DND-41 (cell line): ENCODE results near the gene CCDC121.

Experiments used
- ATAC-seq: fragments of 200-7000 bp; cut with Tn5 transposase; 3 replicates; pipeline ENCODE4 v1.9.1; 2021; ENCODE audit warnings: low read depth; ENCODE audit not compliant: insufficient read depth
- DNase-seq: peaks from one replicate; pipeline ENCODE4 v3.0.0-alpha.2; 2020
- H2AFZ ChIP-seq: 2 replicates; pipeline ENCODE4 v1.6.0; 2012; ENCODE audit warnings: low read depth, low read length
- H3K27ac ChIP-seq: 2 replicates; pipeline ENCODE4 v1.5.1; 2012; ENCODE audit warnings: low read length, inconsistent platforms
- H3K27me3 ChIP-seq: fragments of 200-600 bp; sonication (generic); 2 replicates; pipeline ENCODE4 v1.6.0; 2012; ENCODE audit warnings: low read length, mild to moderate bottlenecking, inconsistent platforms; ENCODE audit not compliant: insufficient read depth, poor library complexity
- H3K36me3 ChIP-seq: 2 replicates; pipeline ENCODE4 v1.5.1; 2012; ENCODE audit warnings: low read length, inconsistent platforms; ENCODE audit not compliant: insufficient read depth
- H3K4me1 ChIP-seq: 2 replicates; pipeline ENCODE4 v1.5.1; 2012; ENCODE audit warnings: mild to moderate bottlenecking, low read length; ENCODE audit not compliant: insufficient read depth
- H3K4me2 ChIP-seq: 2 replicates; pipeline ENCODE4 v1.6.0; 2012; ENCODE audit warnings: mild to moderate bottlenecking, moderate library complexity, low read length, inconsistent platforms; ENCODE audit not compliant: insufficient read depth
- H3K4me3 ChIP-seq, 2 experiments: fragments of 200-600 bp in 1 of 2; shearing (Covaris generic) in 1 of 2; 2 replicates each; pipeline ENCODE4 v1.5.1; 2012 to 2016; ENCODE audit warnings: inconsistent platforms in 2 of 2, low read length in 2 of 2, mild to moderate bottlenecking in 2 of 2, low read depth in 1 of 2, moderate library complexity in 1 of 2
- H3K79me2 ChIP-seq: 2 replicates; pipeline ENCODE4 v1.6.0; 2012; ENCODE audit warnings: low read length, inconsistent platforms; ENCODE audit not compliant: insufficient read depth
- H3K9ac ChIP-seq: 2 replicates; pipeline ENCODE4 v1.6.0; 2012; ENCODE audit warnings: low read depth, mild to moderate bottlenecking, inconsistent platforms, low read length, moderate library complexity
- H3K9me3 ChIP-seq: 2 replicates; pipeline ENCODE4 v1.5.1; 2012; ENCODE audit warnings: low read length, moderate library complexity, mild to moderate bottlenecking, inconsistent platforms; ENCODE audit not compliant: insufficient read depth, severe bottlenecking
- H4K20me1 ChIP-seq: 2 replicates; pipeline ENCODE4 v1.6.0; 2012; ENCODE audit warnings: low read length; ENCODE audit not compliant: insufficient read depth
- EZH2 ChIP-seq: IDR thresholded peaks from 3 replicates; pipeline ENCODE4 v1.6.1; 2012; ENCODE audit warnings: borderline replicate concordance, low read depth, mild to moderate bottlenecking, moderate library complexity, low read length, inconsistent platforms; ENCODE audit not compliant: severe bottlenecking
- TF ChIP-seq, protein P1 (sequence below): IDR thresholded peaks from 2 replicates; pipeline ENCODE4 v1.5.1; 2012; ENCODE audit warnings: borderline replicate concordance, low read length, moderate library complexity, mild to moderate bottlenecking; ENCODE audit not compliant: poor library complexity, severe bottlenecking; ENCODE audit errors: extremely low read depth

CCDC121 gene

DNA sequence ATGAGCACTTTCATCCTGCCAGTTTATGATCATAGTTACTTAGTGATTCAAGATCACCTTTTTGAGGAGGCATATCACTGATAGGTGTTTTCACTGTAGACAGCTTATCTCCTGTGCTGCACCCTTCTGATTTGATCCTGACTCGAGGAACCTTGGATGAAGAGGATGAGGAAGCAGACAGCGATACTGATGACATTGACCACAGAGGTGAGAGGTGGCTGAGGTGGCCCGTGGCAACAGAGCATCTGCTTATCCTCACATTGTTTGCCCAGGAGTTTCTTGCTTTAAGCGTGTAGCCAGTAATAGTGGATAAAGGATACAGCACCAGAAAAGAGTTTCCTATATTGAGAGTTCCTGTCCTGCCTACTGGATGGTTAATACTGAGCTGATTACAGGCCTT, 18.9 kb upstream of the CCDC121 start:
- TF ChIP-seq, protein P1, sequence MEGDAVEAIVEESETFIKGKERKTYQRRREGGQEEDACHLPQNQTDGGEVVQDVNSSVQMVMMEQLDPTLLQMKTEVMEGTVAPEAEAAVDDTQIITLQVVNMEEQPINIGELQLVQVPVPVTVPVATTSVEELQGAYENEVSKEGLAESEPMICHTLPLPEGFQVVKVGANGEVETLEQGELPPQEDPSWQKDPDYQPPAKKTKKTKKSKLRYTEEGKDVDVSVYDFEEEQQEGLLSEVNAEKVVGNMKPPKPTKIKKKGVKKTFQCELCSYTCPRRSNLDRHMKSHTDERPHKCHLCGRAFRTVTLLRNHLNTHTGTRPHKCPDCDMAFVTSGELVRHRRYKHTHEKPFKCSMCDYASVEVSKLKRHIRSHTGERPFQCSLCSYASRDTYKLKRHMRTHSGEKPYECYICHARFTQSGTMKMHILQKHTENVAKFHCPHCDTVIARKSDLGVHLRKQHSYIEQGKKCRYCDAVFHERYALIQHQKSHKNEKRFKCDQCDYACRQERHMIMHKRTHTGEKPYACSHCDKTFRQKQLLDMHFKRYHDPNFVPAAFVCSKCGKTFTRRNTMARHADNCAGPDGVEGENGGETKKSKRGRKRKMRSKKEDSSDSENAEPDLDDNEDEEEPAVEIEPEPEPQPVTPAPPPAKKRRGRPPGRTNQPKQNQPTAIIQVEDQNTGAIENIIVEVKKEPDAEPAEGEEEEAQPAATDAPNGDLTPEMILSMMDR: no peak
- TF ChIP-seq EZH2: no peak
- no peak for ATAC-seq
- Histone ChIP-seq H3K27me3 (no peaks in the 10 kb centered on the region), H3K9ac (no peak overlapping the region), H3K79me2 (no peaks in the 10 kb centered on the region), H3K4me2 (no peak overlapping the region), H4K20me1 (no peaks in the 10 kb centered on the region), H3K4me3 (no peak overlapping the region), H3K27ac (no peak overlapping the region), H3K36me3 (peaks cover 76% of the 10 kb centered on the region), H3K4me1 (no peaks in the 10 kb centered on the region), H3K9me3 (no peaks in the 10 kb centered on the region), H2AFZ (no peak overlapping the region)
- no peak for DNase-seq

DNA sequence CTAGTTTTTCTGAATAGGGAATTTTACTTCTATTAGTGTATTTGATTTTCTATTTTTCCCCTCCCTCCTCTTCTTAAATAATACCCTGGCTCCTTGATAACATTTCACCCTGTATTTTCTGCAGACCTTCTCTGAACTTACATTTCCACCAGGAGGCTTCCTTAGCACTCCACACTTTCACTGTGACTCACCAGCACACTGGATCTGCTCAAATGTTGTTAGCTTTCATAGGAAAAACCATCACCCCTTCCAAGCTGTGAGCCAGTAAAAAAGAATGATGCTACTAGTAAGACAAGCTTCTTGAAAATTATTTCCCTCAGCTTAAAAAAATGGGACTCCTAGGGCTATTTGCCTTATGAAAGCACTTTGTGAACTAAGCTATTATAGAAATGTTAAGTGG, 18.5 kb upstream of the CCDC121 start:
- Histone ChIP-seq H3K9ac (no peak overlapping the region), H2AFZ (no peak overlapping the region), H3K27me3 (no peaks in the 10 kb centered on the region), H3K36me3 (peaks cover 77% of the 10 kb centered on the region), H3K79me2 (no peaks in the 10 kb centered on the region), H3K9me3 (no peaks in the 10 kb centered on the region), H3K4me3 (no peak overlapping the region), H4K20me1 (no peaks in the 10 kb centered on the region), H3K4me1 (no peaks in the 10 kb centered on the region), H3K4me2 (no peak overlapping the region), H3K27ac (no peak overlapping the region)
- DNase-seq: no peak
- TF ChIP-seq EZH2: no peak
- TF ChIP-seq, protein P1: no peak
- ATAC-seq: no peak

DNA sequence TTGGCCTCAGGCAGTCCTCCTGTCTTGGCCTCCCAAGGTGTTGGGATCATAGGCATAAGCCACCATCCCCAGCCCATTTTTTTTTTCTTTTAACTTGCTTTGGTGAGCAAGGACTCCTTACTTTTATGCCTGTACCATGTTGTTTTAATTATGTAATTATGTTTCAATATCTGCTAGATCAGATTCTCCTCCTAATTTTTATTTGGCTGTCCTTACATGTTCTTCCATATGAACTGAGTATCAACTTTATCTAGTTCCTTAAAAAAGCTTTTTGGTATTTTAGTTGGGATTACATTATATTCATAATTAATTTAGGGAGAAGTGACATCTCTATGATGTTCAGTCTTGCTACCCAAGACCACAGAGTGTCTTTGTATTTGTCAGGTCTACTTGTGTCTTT, 16.4 kb upstream of the CCDC121 start:
- H3K79me2 ChIP-seq: no peaks in the 10 kb centered on the region
- no peaks in the 10 kb centered on the region for H3K9me3 ChIP-seq
- TF ChIP-seq EZH2: no peak
- TF ChIP-seq, protein P1: no peak
- H3K36me3 ChIP-seq: peaks cover 78% of the 10 kb centered on the region
- ATAC-seq (no peak), DNase-seq (no peak)
- no peaks in the 10 kb centered on the region for H4K20me1 ChIP-seq
- no peak overlapping the region for H2AFZ ChIP-seq
- no peak overlapping the region for H3K9ac ChIP-seq
- no peak overlapping the region for H3K27ac ChIP-seq
- H3K4me2 ChIP-seq: no peak overlapping the region
- no peak overlapping the region for H3K4me3 ChIP-seq
- no peaks in the 10 kb centered on the region for H3K4me1 ChIP-seq
- no peaks in the 10 kb centered on the region for H3K27me3 ChIP-seq

DNA sequence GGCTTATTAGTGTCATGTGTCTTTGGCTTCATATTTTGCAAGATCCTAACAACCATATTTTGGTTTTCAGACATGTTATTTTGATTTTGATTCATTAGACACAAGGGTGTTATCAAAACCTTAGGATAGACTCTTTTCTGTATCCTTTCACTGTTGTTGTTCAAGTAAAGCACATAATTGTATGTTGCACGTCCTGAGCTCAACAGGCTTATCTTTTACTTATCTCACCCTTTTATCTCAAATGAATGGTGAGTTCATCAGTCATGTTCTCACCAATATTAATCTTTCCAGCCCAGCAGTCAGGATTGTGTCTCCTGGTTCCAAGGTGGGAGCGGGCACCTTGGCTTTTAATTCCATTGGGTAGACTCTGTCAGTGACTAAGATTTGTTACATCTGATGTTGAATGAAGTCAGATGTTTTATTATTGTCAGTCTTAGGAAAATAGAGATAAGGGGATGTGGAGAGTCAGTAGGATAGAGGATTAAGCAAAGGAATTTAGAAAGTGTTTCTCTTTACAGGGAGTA, 12.0 kb upstream of the CCDC121 start:
- no peaks in the 10 kb centered on the region for H3K9me3 ChIP-seq
- no peak overlapping the region for H3K27ac ChIP-seq
- ATAC-seq (no peak), DNase-seq (no peak)
- H3K79me2 ChIP-seq: no peaks in the 10 kb centered on the region
- no peak overlapping the region for H2AFZ ChIP-seq
- H3K9ac ChIP-seq: no peak overlapping the region
- no peaks in the 10 kb centered on the region for H4K20me1 ChIP-seq
- H3K27me3 ChIP-seq: no peaks in the 10 kb centered on the region
- no peak for TF ChIP-seq EZH2
- TF ChIP-seq, protein P1: no peak
- no peaks in the 10 kb centered on the region for H3K4me1 ChIP-seq
- peaks cover 85% of the 10 kb centered on the region for H3K36me3 ChIP-seq
- H3K4me2 ChIP-seq: no peak overlapping the region
- no peak overlapping the region for H3K4me3 ChIP-seq
